ENCODE results near the gene ALDH1A2. TPM values are rescaled to one million over a fixed set of nuclear protein-coding genes. Genes with fewer than 3 reads are reported as not detected.

ALDH1A2 gene
- total RNA-seq, 1 donor from 2014 or later: 7.1 TPM

- DNase-seq (ENCODE audit: low spot score): peak; percentile 71
- ATAC-seq: no peak
- intact Hi-C loops (cut with DNase I): no loop called here
Measured at GRCh38 chr15:58070801-58071418, 5.4 kb upstream of the ALDH1A2 start.

GRCh38 chr15:58069008-58069407, 3.5 kb upstream of the ALDH1A2 start:
- ATAC-seq (no peak), DNase-seq (ENCODE audit: low spot score) (no peak)
- intact Hi-C loops (cut with DNase I): no loop called here

- ATAC-seq: peak; percentile 87
- peak; percentile 76 for DNase-seq (ENCODE audit: low spot score)
- intact Hi-C loops (cut with DNase I): no loop called here
Measured at GRCh38 chr15:58066042-58066867, 744 bp upstream of the ALDH1A2 start.

- intact Hi-C loops (cut with DNase I): no loop called here
- no peak for ATAC-seq
- peak; percentile 56 for DNase-seq (ENCODE audit: low spot score)
Measured at GRCh38 chr15:58064980-58065444, 499 bp downstream of the ALDH1A2 start.

- intact Hi-C loops (cut with DNase I): no loop called here
- no peak for ATAC-seq
- no peak for DNase-seq (ENCODE audit: low spot score)
Measured at GRCh38 chr15:58064082-58064979, 1.2 kb downstream of the ALDH1A2 start.

- ATAC-seq (no peak), DNase-seq (ENCODE audit: low spot score) (no peak)
- intact Hi-C loops (cut with DNase I): no loop called here
Measured at GRCh38 chr15:58063614-58064013, 1.9 kb downstream of the ALDH1A2 start.

- DNase-seq (ENCODE audit: low spot score): no peak
- ATAC-seq: no peak
- intact Hi-C loops (cut with DNase I): no loop called here
Measured at GRCh38 chr15:58062983-58063382, 2.5 kb downstream of the ALDH1A2 start.

- ATAC-seq (no peak), DNase-seq (ENCODE audit: low spot score) (no peak)
- intact Hi-C loops (cut with DNase I): no loop called here
Measured at GRCh38 chr15:58062175-58062574, 3.3 kb downstream of the ALDH1A2 start.

GRCh38 chr15:58060575-58060974, 4.9 kb downstream of the ALDH1A2 start:
- intact Hi-C loops (cut with DNase I): no loop called here
- no peak for ATAC-seq
- no peak for DNase-seq (ENCODE audit: low spot score)

- DNase-seq (ENCODE audit: low spot score): no peak
- ATAC-seq: no peak
- intact Hi-C loops (cut with DNase I): no loop called here
Measured at GRCh38 chr15:58058729-58059128, 6.8 kb downstream of the ALDH1A2 start.

- intact Hi-C loops (cut with DNase I): no loop called here
- ATAC-seq (no peak), DNase-seq (ENCODE audit: low spot score) (no peak)
Measured at GRCh38 chr15:58058073-58058472, 7.4 kb downstream of the ALDH1A2 start.

- DNase-seq (ENCODE audit: low spot score): no peak
- intact Hi-C loops (cut with DNase I): no loop called here
- no peak for ATAC-seq
Measured at GRCh38 chr15:58057559-58057958, 8.0 kb downstream of the ALDH1A2 start.

- ATAC-seq: no peak
- intact Hi-C loops (cut with DNase I): no loop called here
- no peak for DNase-seq (ENCODE audit: low spot score)
Measured at GRCh38 chr15:58056015-58056414, 9.5 kb downstream of the ALDH1A2 start.

GRCh38 chr15:58053315-58054153, 12.0 kb downstream of the ALDH1A2 start:
- intact Hi-C loops (cut with DNase I): no loop called here
- ATAC-seq: no peak
- no peak for DNase-seq (ENCODE audit: low spot score)

- intact Hi-C loops (cut with DNase I): no loop called here
Measured at GRCh38 chr15:58052334-58052733, 13.2 kb downstream of the ALDH1A2 start.

GRCh38 chr15:58049520-58050227, 15.8 kb downstream of the ALDH1A2 start:
- no peak for DNase-seq (ENCODE audit: low spot score)
- intact Hi-C loops (cut with DNase I): no loop called here
- ATAC-seq: no peak

More at GRCh38 chr15:58052334-58052733, 13.2 kb downstream of the ALDH1A2 start:
- DNase-seq (ENCODE audit: low spot score): no peak
- no peak for ATAC-seq

- no peak for ATAC-seq
- intact Hi-C loops (cut with DNase I): no loop called here
- no peak for DNase-seq (ENCODE audit: low spot score)
Measured at GRCh38 chr15:58048261-58048660, 17.2 kb downstream of the ALDH1A2 start.

GRCh38 chr15:58047149-58047548, 18.4 kb downstream of the ALDH1A2 start:
- ATAC-seq: no peak
- DNase-seq (ENCODE audit: low spot score): no peak
- intact Hi-C loops (cut with DNase I): no loop called here

Measured in sciatic nerve (tissue), 2 donors.